ENCODE measurements around the gene CNGB1.
"Not testable (repeated sequence)": the region's sequence is repeated elsewhere in the genome, so short reads cannot be mapped to it uniquely, and the experiment has no call there.

CNGB1 gene

DNA sequence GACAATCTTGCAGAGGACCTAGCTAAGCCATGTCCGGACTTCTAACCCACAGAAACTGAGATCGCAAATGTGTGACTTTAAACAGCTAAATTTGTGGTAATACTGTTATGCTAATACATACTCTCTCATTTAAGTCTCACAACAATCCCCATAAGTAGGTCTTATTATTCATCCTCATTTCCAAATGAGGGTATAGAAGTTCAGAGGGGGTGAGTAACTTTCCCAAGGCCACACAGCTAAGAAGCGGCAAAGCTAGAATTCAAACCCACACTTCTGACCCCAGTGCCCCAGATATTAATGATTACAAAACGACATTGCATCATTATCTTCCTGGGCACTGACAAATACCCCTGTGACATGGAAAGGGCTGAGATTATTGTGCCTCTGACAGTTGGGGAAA lies 81.4 kb downstream of the CNGB1 start:
- H3K4me1 Mint-ChIP-seq (ENCODE audit: low read depth), result peaks cover 4% of the 10 kb centered on the region
- H3K36me3 Mint-ChIP-seq (ENCODE audit: low read depth), result no peaks in the 10 kb centered on the region
- H3K9me3 Mint-ChIP-seq, result no peaks in the 10 kb centered on the region
- DNase-seq (ENCODE audit: low spot score), result no peak
- H3K27ac Mint-ChIP-seq, result no peak overlapping the region
- H3K27me3 Mint-ChIP-seq (ENCODE audit: low read depth), result peaks cover 27% of the 10 kb centered on the region
- no peak overlapping the region for H3K4me3 Mint-ChIP-seq

DNA sequence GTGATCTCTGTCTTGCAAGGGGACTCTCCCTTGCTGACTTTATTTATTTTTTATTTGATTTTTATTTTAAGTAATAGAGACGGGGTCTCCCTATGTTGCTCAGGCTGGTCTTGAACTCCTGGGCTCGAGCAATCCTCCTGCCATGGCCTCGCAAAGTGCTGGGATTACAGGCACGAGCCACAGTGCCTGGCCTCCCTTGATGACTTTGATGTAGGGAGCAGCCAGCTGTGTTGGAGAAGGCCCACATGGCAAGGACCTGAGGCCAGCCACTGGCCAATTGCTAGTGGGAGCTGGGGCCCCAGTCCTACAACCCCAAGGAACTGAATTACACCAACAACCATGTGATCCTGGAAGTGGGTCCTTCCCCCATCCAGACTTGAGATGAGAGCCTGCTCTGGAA lies 81.8 kb downstream of the CNGB1 start:
- Mint-ChIP-seq H3K4me1 (ENCODE audit: low read depth) (peaks cover 3% of the 10 kb centered on the region), H3K9me3 (no peaks in the 10 kb centered on the region), H3K36me3 (ENCODE audit: low read depth) (no peaks in the 10 kb centered on the region), H3K27ac (no peak overlapping the region), H3K4me3 (no peak overlapping the region), H3K27me3 (ENCODE audit: low read depth) (peaks cover 30% of the 10 kb centered on the region)
- DNase-seq (ENCODE audit: low spot score), result no peak

DNA sequence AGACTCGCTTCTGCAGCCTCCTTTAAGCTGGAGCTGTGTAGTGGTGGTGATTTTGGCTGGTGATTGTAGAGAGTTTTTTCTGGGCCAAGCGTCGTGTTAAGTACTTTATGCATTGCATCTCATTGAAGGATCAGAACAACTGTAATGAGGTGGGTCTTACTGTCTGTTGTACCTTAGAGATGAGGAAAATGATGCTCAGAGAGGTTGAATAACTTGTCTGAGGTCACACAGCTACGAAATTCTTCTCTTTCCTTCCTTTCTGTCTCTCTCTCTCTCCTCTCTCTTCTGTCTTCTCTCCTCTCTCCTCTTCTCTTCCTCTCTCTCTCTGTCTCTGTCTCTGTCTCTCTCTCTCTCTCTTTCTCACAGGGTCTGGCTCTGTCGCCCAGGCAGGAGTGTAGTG lies 82.8 kb downstream of the CNGB1 start:
- H3K4me1 Mint-ChIP-seq (ENCODE audit: low read depth), result no peaks in the 10 kb centered on the region
- no peaks in the 10 kb centered on the region for H3K36me3 Mint-ChIP-seq (ENCODE audit: low read depth)
- no peaks in the 10 kb centered on the region for H3K9me3 Mint-ChIP-seq
- no peak overlapping the region for H3K4me3 Mint-ChIP-seq
- H3K27ac Mint-ChIP-seq, result no peak overlapping the region
- H3K27me3 Mint-ChIP-seq (ENCODE audit: low read depth), result peaks cover 38% of the 10 kb centered on the region
- no peak for DNase-seq (ENCODE audit: low spot score)

DNA sequence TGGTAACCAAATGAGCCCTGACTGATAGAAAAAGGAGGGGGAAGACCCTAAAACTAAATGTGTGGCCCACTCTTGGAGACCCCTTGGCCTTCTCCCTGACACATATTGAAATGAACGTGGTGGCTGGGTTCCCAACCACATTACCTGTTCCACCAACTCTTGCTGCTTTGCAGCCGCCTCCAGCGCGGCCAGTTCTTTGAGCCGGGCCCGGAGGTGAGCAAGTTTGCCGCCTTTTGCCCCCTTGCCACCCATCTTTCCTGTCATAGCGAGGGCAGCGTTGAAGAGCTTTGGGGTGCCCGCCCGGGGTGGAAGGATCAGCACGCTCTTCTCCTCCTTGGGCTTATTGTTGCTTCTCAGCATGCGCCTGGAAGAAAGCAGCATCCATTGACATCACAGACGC lies 83.2 kb downstream of the CNGB1 start:
- Mint-ChIP-seq H3K9me3 (no peaks in the 10 kb centered on the region), H3K27ac (no peak overlapping the region), H3K27me3 (ENCODE audit: low read depth) (peaks cover 38% of the 10 kb centered on the region), H3K4me3 (no peak overlapping the region), H3K36me3 (ENCODE audit: low read depth) (no peaks in the 10 kb centered on the region), H3K4me1 (ENCODE audit: low read depth) (no peaks in the 10 kb centered on the region)
- no peak for DNase-seq (ENCODE audit: low spot score)

DNA sequence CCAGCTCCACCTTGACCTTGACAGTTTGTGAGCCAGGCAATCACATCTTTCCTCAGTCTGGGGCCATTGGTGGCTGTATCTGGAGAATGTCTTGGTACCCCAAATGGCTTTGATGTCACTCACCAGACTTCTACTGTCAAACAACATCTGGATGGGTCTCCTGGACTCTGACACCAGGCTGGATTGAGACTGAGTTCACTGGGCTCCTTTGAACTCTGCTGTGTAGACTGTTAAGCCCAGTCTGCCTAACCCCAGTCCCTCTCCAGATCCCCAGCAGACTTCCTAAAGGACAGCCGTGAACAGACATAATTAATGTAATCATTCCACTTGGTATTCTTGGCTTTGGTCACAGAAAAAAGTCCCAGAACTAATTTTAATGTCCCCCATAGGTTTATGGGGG lies 84.5 kb downstream of the CNGB1 start:
- peaks cover 44% of the 10 kb centered on the region for H3K27me3 Mint-ChIP-seq (ENCODE audit: low read depth)
- no peak overlapping the region for H3K4me3 Mint-ChIP-seq
- no peak for DNase-seq (ENCODE audit: low spot score)
- H3K36me3 Mint-ChIP-seq (ENCODE audit: low read depth), result no peaks in the 10 kb centered on the region
- no peaks in the 10 kb centered on the region for H3K9me3 Mint-ChIP-seq
- no peaks in the 10 kb centered on the region for H3K4me1 Mint-ChIP-seq (ENCODE audit: low read depth)
- H3K27ac Mint-ChIP-seq, result no peak overlapping the region

DNA sequence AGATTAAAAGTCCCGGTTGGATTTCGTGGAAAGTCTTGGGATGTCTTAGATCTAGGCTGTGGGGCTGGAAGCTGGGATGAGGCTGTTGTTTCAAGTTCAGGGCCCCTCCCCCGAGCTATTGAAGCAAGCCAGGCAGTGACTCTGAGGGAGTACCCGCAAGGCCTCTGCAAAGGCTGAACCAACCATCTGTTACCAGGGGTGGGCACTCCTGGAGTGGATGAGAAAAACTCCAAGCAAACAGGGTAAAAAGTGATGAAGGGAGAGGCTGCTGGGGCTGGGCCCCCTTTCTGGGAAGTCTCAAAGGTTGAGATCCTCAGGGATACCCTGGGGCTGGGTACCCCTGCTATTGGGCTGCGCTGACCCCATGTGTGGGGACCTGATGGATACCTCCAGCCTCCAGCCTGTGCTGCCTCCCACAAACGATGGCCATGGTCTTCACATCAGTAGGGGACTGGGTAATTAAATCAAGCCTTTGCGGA lies 86.2 kb downstream of the CNGB1 start:
- DNase-seq (ENCODE audit: low spot score), result no peak
- no peaks in the 10 kb centered on the region for H3K36me3 Mint-ChIP-seq (ENCODE audit: low read depth)
- H3K27me3 Mint-ChIP-seq (ENCODE audit: low read depth), result peaks cover 48% of the 10 kb centered on the region
- H3K27ac Mint-ChIP-seq, result no peak overlapping the region
- H3K9me3 Mint-ChIP-seq, result no peaks in the 10 kb centered on the region
- no peaks in the 10 kb centered on the region for H3K4me1 Mint-ChIP-seq (ENCODE audit: low read depth)
- no peak overlapping the region for H3K4me3 Mint-ChIP-seq

DNA sequence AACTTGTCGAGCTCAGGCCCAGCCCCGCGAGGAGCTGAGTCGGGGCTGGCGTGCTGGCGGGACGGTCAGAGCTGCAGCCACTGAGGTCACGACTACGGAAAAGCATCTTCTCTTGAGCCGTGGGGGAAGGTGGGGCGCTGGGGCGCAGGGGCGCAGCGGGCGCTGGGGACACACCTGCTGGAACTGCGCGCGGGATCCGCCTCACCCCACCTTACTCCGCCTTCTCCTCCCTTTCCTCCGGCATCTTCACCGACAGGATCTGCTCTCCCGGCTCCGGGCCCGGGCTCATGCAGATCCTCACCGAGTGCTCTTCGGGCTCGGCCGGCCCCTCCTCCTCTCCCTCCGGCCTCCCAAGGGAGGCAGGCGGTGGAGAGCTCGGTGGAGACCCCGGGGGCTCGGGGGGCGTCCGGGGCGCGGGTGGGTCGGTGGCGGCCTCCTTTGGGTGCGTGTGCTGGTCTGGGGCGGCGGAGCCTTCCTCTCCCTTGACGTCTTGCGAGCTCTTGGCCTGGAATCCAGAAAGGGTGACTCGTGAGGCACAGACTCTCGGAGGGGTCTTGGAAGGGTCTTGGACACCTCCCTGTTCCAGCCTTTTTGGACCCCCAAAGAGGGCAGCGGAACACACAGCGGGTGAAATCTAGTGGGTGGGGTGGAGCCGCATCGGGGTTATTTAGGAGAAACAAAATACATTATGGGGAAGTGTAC lies 86.8 kb downstream of the CNGB1 start:
- peaks cover 48% of the 10 kb centered on the region for H3K27me3 Mint-ChIP-seq (ENCODE audit: low read depth)

DNA sequence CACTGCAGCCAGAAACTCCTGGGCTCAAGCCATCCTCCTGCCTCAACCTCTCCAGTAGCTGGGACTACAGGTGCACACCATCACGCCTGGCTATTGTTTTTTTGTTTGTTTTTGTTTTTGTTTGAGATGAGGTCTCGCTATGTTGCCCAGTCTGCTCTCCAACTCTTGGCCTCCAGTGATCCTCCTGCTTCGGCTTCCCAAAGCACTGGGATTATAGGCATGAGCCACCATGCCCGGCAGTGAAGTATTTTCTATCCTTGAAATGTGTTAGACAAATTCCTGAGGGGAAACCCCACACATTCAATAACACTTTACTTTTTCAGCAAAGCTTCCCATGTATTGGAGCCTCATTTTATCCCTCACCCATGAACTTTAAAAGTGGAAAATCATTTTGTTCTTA lies 87.4 kb downstream of the CNGB1 start:
- Mint-ChIP-seq H3K36me3 (ENCODE audit: low read depth) (no peaks in the 10 kb centered on the region), H3K4me1 (ENCODE audit: low read depth) (no peaks in the 10 kb centered on the region), H3K27ac (no peak overlapping the region), H3K4me3 (no peak overlapping the region), H3K27me3 (ENCODE audit: low read depth) (peaks cover 44% of the 10 kb centered on the region), H3K9me3 (no peaks in the 10 kb centered on the region)
- no peak for DNase-seq (ENCODE audit: low spot score)

More for the DNA sequence above, 86.8 kb downstream of the CNGB1 start:
- no peaks in the 10 kb centered on the region for H3K36me3 Mint-ChIP-seq (ENCODE audit: low read depth)
- no peak overlapping the region for H3K27ac Mint-ChIP-seq
- H3K4me1 Mint-ChIP-seq (ENCODE audit: low read depth), result no peaks in the 10 kb centered on the region
- no peak overlapping the region for H3K4me3 Mint-ChIP-seq
- no peaks in the 10 kb centered on the region for H3K9me3 Mint-ChIP-seq
- no peak for DNase-seq (ENCODE audit: low spot score)

DNA sequence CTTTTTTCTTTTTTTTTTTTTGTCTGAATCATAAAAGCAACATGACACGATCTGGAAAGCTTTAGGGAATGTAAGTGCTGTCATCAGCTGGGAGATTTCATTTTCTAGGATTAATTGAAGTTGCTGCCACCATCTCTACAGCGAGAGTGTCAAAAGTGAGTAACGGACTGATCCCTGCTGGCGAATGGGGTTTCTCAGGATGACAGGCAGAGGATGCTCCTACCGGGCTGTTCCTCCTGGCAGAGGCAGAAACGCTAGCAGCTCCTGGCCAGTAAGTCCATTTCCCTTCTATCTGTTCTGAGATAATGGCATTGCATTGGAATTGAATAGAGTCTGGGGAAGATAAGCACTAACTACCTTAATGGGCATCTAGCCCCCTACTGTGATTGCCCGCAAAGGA lies 88.1 kb downstream of the CNGB1 start:
- no peaks in the 10 kb centered on the region for H3K4me1 Mint-ChIP-seq (ENCODE audit: low read depth)
- H3K27me3 Mint-ChIP-seq (ENCODE audit: low read depth), result peaks cover 40% of the 10 kb centered on the region

DNA sequence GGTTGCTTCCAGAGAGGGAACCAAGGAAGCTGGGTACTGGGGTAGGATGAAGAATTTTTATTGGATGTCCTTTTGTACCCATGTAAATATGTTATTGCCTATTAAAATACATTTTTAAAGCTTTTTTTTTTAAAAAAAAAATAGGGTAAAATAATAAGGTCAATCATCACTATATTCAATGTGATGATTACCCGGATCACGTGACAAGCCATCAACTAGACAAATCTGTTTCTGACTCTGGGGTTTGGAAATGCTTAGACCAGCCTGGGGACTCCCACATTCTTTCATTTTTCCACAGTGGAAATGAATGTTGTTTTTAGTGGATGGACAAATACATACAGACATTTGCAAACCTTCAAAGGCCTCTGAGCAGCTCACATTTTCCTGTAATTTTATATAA lies 88.7 kb downstream of the CNGB1 start:
- Mint-ChIP-seq H3K4me3 (no peak overlapping the region), H3K27me3 (ENCODE audit: low read depth) (peaks cover 40% of the 10 kb centered on the region), H3K4me1 (ENCODE audit: low read depth) (no peaks in the 10 kb centered on the region), H3K27ac (no peak overlapping the region), H3K9me3 (no peaks in the 10 kb centered on the region), H3K36me3 (ENCODE audit: low read depth) (no peaks in the 10 kb centered on the region)
- DNase-seq (ENCODE audit: low spot score), result no peak

More for the DNA sequence above, 88.1 kb downstream of the CNGB1 start:
- H3K27ac Mint-ChIP-seq, result no peak overlapping the region
- no peaks in the 10 kb centered on the region for H3K36me3 Mint-ChIP-seq (ENCODE audit: low read depth)
- H3K9me3 Mint-ChIP-seq, result no peaks in the 10 kb centered on the region
- no peak overlapping the region for H3K4me3 Mint-ChIP-seq
- DNase-seq (ENCODE audit: low spot score), result no peak

DNA sequence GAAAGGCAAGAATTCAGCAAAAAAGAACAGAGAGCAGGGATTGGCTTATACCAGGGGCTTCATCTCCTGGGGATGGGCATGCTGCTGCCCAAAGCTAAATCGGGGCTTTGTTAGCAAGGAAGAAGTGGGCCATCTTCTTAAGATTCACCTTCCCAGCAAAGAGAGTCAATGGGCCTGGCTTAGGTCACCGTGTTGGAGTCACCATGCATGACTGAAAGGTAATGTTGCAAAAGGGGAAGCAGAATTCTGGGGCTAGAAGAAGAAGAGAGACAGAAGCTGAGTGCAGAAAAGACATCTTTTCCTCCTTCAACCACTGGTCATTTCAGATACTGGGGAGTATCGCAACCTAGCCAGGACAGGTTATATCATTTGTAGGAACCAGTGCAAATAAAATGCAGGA lies 92.3 kb downstream of the CNGB1 start:
- Mint-ChIP-seq H3K4me3 (no peak overlapping the region), H3K27ac (no peak overlapping the region), H3K4me1 (ENCODE audit: low read depth) (no peaks in the 10 kb centered on the region), H3K9me3 (no peaks in the 10 kb centered on the region), H3K27me3 (ENCODE audit: low read depth) (peaks cover 21% of the 10 kb centered on the region), H3K36me3 (ENCODE audit: low read depth) (no peaks in the 10 kb centered on the region)
- DNase-seq (ENCODE audit: low spot score), result no peak

DNA sequence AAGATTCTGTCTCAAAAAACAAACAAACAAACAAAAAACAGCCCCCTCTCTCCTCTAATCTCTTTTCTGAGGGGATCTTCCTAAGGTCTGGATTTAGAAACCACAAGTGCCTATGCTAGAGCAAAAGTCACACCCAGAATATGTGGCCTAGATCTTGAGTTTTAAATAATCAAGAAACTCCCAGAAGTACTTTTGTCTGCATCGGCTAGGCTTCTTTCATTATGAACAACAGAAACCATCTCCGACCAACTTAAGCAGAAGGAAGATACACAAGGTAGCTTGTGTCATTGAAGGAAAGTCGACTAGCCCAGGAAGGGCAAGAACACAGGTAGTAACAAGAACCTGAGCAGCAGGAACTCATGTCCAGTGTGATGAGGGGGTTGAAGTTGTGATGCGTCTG lies 94.7 kb downstream of the CNGB1 start:
- Mint-ChIP-seq H3K4me3 (no peak overlapping the region), H3K4me1 (ENCODE audit: low read depth) (no peaks in the 10 kb centered on the region), H3K9me3 (no peaks in the 10 kb centered on the region), H3K36me3 (ENCODE audit: low read depth) (no peaks in the 10 kb centered on the region), H3K27me3 (ENCODE audit: low read depth) (peaks cover 9% of the 10 kb centered on the region), H3K27ac (no peak overlapping the region)
- DNase-seq (ENCODE audit: low spot score), result no peak

DNA sequence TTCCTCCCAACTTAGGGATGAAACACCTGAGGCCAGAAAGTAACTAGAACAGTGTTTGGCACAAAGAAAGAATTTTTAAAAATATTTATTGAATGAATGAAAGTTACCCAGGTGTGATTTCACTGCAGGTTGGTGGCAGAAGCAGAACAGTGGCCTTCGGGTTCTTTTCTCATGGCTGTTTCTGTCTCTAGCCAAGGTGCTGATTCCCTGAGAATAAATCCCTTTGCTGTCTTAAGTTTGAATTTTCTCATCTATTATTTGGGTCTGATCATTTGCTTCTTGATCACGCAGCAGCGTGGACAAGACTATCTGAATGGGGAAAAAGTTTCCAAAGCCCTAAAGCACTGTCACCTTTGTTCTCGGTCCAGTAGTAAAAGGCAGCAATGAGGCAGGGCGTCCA lies 95.6 kb downstream of the CNGB1 start:
- Mint-ChIP-seq H3K4me3 (no peak overlapping the region), H3K36me3 (ENCODE audit: low read depth) (no peaks in the 10 kb centered on the region), H3K4me1 (ENCODE audit: low read depth) (no peaks in the 10 kb centered on the region), H3K27me3 (ENCODE audit: low read depth) (peaks cover 6% of the 10 kb centered on the region), H3K27ac (no peak overlapping the region), H3K9me3 (no peaks in the 10 kb centered on the region)
- DNase-seq (ENCODE audit: low spot score), result no peak

DNA sequence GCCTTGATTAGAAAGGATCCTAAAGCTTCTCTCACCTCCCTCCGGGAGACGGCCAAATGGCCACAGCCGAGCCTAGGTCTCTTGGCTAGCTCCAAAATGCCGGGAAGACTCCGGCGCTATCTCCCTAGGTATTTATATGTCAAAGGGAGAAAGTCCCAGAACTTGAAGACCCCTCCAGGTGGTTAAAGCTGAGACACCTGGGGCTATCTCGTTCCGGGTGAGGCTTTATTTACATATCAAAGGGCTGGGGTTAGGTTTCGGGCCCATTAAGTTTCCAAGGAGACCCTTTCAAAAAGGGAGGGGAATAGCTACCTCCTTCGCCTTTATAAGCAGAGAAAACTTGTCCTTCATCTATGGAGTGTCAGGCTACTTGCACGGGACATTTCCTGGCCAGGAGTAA lies 97.7 kb downstream of the CNGB1 start:
- H3K27me3 Mint-ChIP-seq (ENCODE audit: low read depth), result peaks cover 6% of the 10 kb centered on the region
- no peaks in the 10 kb centered on the region for H3K9me3 Mint-ChIP-seq
- DNase-seq (ENCODE audit: low spot score), result no peak
- no peak overlapping the region for H3K27ac Mint-ChIP-seq
- no peaks in the 10 kb centered on the region for H3K4me1 Mint-ChIP-seq (ENCODE audit: low read depth)
- H3K36me3 Mint-ChIP-seq (ENCODE audit: low read depth), result no peaks in the 10 kb centered on the region
- H3K4me3 Mint-ChIP-seq, result no peak overlapping the region

DNA sequence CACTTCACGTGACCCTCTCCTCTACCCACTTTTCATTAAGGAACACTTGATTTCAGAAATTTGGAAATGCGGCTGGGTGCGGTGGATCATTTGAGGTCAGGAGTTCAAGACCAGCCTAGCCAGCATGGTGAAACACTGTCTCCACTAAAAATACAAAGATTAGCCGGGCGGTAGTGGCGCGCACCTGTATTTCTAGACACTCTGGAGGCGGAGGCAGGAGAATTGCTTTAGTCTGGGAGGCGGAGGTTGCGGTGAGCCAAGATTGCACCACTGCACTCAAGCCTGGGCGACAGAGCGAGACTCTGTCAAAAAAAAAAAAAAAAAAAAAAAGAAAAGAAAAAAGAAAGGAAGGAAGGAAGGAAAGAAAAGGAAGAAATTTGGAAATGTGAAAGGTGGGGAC lies 98.2 kb downstream of the CNGB1 start:
- H3K36me3 Mint-ChIP-seq (ENCODE audit: low read depth); DNase-seq (ENCODE audit: low spot score); H3K27me3 Mint-ChIP-seq (ENCODE audit: low read depth); H3K4me1 Mint-ChIP-seq (ENCODE audit: low read depth); H3K9me3 Mint-ChIP-seq; H3K4me3 Mint-ChIP-seq; H3K27ac Mint-ChIP-seq: not testable (repeated sequence)
